Suprapubic skin (tissue), 3 donors: Measurements from ENCODE around the gene ROBO4.

ENCODE experiments used
- POLR2AphosphoS5 ChIP-seq, 3 donors: sonication (generic); formaldehyde crosslinking; IDR thresholded peaks; one replicate each; pipeline ENCODE4 v1.6.1; 2017; ENCODE audit warnings: antibody characterized with exemption in 3 of 3
- TF ChIP-seq, protein P1 (sequence below), 2 donors: fragments of 200-600 bp in 1 of 2; fragments of 450-650 bp in 1 of 2; sonication (generic) in 1 of 2; IDR thresholded peaks; one replicate each; pipeline ENCODE4 v1.5.1; 2016 to 2019; ENCODE audit warnings: antibody characterized with exemption in 2 of 2, mild to moderate bottlenecking in 1 of 2, moderate library complexity in 1 of 2

GRCh38 chr11:124887667-124888013 is 10.0 kb downstream of the ROBO4 start:
- TF ChIP-seq, protein P1, sequence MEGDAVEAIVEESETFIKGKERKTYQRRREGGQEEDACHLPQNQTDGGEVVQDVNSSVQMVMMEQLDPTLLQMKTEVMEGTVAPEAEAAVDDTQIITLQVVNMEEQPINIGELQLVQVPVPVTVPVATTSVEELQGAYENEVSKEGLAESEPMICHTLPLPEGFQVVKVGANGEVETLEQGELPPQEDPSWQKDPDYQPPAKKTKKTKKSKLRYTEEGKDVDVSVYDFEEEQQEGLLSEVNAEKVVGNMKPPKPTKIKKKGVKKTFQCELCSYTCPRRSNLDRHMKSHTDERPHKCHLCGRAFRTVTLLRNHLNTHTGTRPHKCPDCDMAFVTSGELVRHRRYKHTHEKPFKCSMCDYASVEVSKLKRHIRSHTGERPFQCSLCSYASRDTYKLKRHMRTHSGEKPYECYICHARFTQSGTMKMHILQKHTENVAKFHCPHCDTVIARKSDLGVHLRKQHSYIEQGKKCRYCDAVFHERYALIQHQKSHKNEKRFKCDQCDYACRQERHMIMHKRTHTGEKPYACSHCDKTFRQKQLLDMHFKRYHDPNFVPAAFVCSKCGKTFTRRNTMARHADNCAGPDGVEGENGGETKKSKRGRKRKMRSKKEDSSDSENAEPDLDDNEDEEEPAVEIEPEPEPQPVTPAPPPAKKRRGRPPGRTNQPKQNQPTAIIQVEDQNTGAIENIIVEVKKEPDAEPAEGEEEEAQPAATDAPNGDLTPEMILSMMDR (IDR thresholded peaks at IDR 0.05), result no peak
- no peak for TF ChIP-seq POLR2AphosphoS5 (IDR thresholded peaks at IDR 0.05)
